Activated naive CD4-positive, alpha-beta T cell treated with anti-CD3 and anti-CD28 coated beads, Interleukin-2, amount 10 ng/mL, durations not matched to agents 7 days and 5 days (primary cell): Measurements from ENCODE around the gene PCSK4.
A peak's percentile ranks its signal among the peaks of the same experiment; 100 is the strongest.

Experiments
- CTCF ChIA-PET: fragments of 350-600 bp; sonication (Branson Sonifier 250); formaldehyde crosslinking; loops from one replicate; lab custom pipeline; 2021; ENCODE audit warnings: antibody characterized with exemption; lab: Charles Lee
- DNase-seq: peaks from one replicate; pipeline ENCODE4 v3.0.0-alpha.2; 2020
- H3K27ac Mint-ChIP-seq: one replicate; pipeline ENCODE4 v1.8.0; 2021; ENCODE audit warnings: mild to moderate bottlenecking, moderate library complexity, mixed read lengths
- H3K27me3 Mint-ChIP-seq: one replicate; pipeline ENCODE4 v1.8.0; 2021; ENCODE audit warnings: mild to moderate bottlenecking, mixed read lengths
- H3K36me3 Mint-ChIP-seq: one replicate; pipeline ENCODE4 v1.8.0; 2021; ENCODE audit warnings: mixed read lengths
- H3K4me1 Mint-ChIP-seq: one replicate; pipeline ENCODE4 v1.8.0; 2021; ENCODE audit warnings: mixed read lengths
- H3K4me3 Mint-ChIP-seq: one replicate; pipeline ENCODE4 v1.8.0; 2021; ENCODE audit warnings: mild to moderate bottlenecking, moderate library complexity, mixed read lengths
- H3K9me3 Mint-ChIP-seq: one replicate; pipeline ENCODE4 v1.8.0; 2021; ENCODE audit warnings: mixed read lengths

The PCSK4 gene

GRCh38 chr19:1457031-1457739 lies 33.0 kb downstream of the PCSK4 start:
- DNase-seq = no peak
- CTCF ChIA-PET = interaction anchor here (1.2 kb wide), 1 partner anchor 11 kb away, joined by 3 read pairs; no protein-coding TSS in a partner anchor
- Mint-ChIP-seq H3K4me3 (no peak overlapping the region), H3K4me1 (peaks cover 13% of the 10 kb centered on the region), H3K9me3 (no peaks in the 10 kb centered on the region), H3K27ac (no peak overlapping the region), H3K36me3 (no peaks in the 10 kb centered on the region), H3K27me3 (peaks cover 79% of the 10 kb centered on the region)

- no peak for DNase-seq
- Mint-ChIP-seq H3K9me3 (no peaks in the 10 kb centered on the region), H3K4me1 (peaks cover 13% of the 10 kb centered on the region), H3K36me3 (no peaks in the 10 kb centered on the region), H3K4me3 (no peak overlapping the region), H3K27ac (no peak overlapping the region), H3K27me3 (peaks cover 88% of the 10 kb centered on the region)
- CTCF ChIA-PET = interaction anchor here (1.3 to 3.0 kb wide), 2 partner anchors 11 to 16 kb away, joined by 3 to 10 read pairs; no protein-coding TSS in a partner anchor
These were observed 33.8 kb downstream of the PCSK4 start for GRCh38 chr19:1456121-1456900.

DNA sequence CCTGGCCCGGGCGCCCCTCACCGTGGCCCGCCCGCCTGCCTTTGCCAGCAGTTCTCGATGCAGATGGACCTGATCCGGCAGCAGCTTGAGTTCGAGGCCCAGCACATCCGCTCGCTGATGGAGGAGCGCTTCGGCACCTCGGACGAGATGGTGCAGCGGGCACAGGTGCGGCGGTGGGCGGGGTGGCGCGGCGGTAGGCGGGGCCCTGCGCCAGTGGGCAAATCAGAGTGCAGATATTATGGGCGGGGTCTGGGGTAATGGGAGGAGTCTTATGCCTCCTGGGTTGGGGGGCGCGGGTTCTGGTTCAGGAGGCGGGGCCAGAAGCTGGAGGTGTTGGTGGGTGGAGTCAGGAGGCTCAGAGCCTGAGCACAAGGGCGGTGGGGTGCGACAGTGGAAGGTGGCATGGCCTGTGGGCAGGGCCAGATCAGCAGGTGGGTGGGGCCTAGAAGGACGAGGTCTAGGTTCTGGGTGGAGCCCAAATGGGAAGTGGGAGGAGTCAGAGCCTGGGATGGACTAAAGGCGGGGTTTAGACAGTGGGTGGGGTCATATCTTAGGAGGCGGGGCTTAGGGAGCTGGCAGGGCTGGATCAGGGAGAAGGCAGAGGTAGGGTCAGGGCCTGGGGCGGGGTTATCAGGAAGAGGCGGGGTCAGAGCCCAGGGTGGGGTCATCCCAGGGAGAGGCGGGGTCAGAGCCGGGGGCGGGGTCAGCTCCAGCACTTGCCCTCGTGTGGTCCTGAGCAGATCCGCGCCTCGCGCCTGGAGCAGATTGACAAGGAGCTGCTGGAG lies 34.6 kb downstream of the PCSK4 start:
- Mint-ChIP-seq H3K9me3 (no peaks in the 10 kb centered on the region), H3K4me1 (peaks cover 18% of the 10 kb centered on the region), H3K27ac (no peak overlapping the region), H3K4me3 (no peak overlapping the region), H3K27me3 (peaks cover 95% of the 10 kb centered on the region), H3K36me3 (no peaks in the 10 kb centered on the region)
- CTCF ChIA-PET = interaction anchor here (1.3 to 3.0 kb wide), 2 partner anchors 10 to 15 kb away, joined by 3 to 10 read pairs; no protein-coding TSS in a partner anchor
- peak; percentile 73 for DNase-seq

GRCh38 chr19:1455002-1455335 lies 35.2 kb downstream of the PCSK4 start:
- Mint-ChIP-seq H3K27me3 (peaks cover 99% of the 10 kb centered on the region), H3K4me3 (no peak overlapping the region), H3K9me3 (no peaks in the 10 kb centered on the region), H3K27ac (no peak overlapping the region), H3K4me1 (peaks cover 21% of the 10 kb centered on the region), H3K36me3 (no peaks in the 10 kb centered on the region)
- DNase-seq = peak; percentile 41
- CTCF ChIA-PET = interaction anchor here (1.3 to 3.0 kb wide), 2 partner anchors 10 to 14 kb away, joined by 3 to 10 read pairs; no protein-coding TSS in a partner anchor

DNA sequence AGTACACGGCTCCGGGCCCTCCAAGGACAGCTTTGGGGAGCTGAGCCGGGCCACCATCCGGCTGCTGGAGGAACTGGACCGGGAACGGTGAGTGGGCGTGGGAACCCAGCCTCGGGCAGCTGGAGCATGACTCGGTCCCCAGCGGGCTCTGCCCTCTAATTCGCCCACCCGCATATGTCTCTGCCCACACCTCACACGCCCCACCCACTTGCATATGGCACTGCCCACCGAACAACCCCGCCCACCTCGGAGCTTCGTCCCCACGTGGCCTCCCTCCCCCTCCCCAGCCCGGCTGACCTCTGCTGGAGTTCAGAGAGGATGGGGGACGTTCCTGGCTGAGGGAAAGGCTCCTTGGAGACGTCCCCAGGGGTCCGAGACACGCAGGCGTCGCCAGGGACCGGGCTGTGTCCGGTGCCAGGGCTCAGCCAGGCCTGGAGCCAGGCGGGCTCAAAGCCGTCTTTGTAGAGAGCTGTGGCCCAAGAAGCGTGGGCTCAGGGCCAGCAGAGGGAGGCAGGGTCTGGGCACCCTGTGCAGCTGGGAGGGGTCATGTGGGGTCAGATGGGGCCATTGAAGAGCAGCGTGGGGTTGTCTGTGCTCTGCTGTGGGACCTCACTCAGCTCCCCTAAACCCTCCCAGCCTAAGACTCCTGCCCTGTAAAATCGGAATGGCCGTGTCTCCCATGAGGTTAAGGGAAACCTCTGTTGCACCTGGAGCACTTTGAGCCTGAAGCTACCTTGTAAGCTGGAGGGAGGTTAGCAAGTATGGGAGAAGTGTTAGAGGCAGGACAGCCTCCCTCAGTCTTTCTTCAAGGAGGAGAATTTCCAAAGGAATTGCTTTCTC lies 36.4 kb downstream of the PCSK4 start:
- DNase-seq = no peak
- Mint-ChIP-seq H3K9me3 (no peaks in the 10 kb centered on the region), H3K36me3 (no peaks in the 10 kb centered on the region), H3K27me3 (peaks cover 98% of the 10 kb centered on the region), H3K4me1 (peaks cover 27% of the 10 kb centered on the region), H3K4me3 (no peak overlapping the region), H3K27ac (no peak overlapping the region)
- CTCF ChIA-PET = interaction anchor here (3.0 kb wide), 1 partner anchor 8 kb away, joined by 10 read pairs; no protein-coding TSS in a partner anchor

- CTCF ChIA-PET = interaction anchor here (3.0 kb wide), 1 partner anchor 8 kb away, joined by 10 read pairs; no protein-coding TSS in a partner anchor
- no peak overlapping the region for H3K4me3 Mint-ChIP-seq
- no peak for DNase-seq
- no peaks in the 10 kb centered on the region for H3K36me3 Mint-ChIP-seq
- peaks cover 98% of the 10 kb centered on the region for H3K27me3 Mint-ChIP-seq
- no peaks in the 10 kb centered on the region for H3K9me3 Mint-ChIP-seq
- H3K27ac Mint-ChIP-seq = no peak overlapping the region
- peaks cover 27% of the 10 kb centered on the region for H3K4me1 Mint-ChIP-seq
These were observed 37.2 kb downstream of the PCSK4 start for GRCh38 chr19:1452802-1453524.

- no peak for DNase-seq
- Mint-ChIP-seq H3K4me1 (peaks cover 31% of the 10 kb centered on the region), H3K27me3 (peaks cover 98% of the 10 kb centered on the region), H3K9me3 (no peaks in the 10 kb centered on the region), H3K4me3 (no peak overlapping the region), H3K27ac (no peak overlapping the region), H3K36me3 (no peaks in the 10 kb centered on the region)
- CTCF ChIA-PET = no interaction called here
These were observed 38.0 kb downstream of the PCSK4 start for GRCh38 chr19:1451916-1452801.

- H3K27ac Mint-ChIP-seq = no peak overlapping the region
- CTCF ChIA-PET = no interaction called here
- peaks cover 98% of the 10 kb centered on the region for H3K27me3 Mint-ChIP-seq
- peak overlapping the region; percentile 29 for H3K4me3 Mint-ChIP-seq
- peaks cover 32% of the 10 kb centered on the region for H3K4me1 Mint-ChIP-seq
- DNase-seq = no peak
- no peaks in the 10 kb centered on the region for H3K9me3 Mint-ChIP-seq
- H3K36me3 Mint-ChIP-seq = no peaks in the 10 kb centered on the region
These were observed 39.1 kb downstream of the PCSK4 start for GRCh38 chr19:1450735-1451731.

- Mint-ChIP-seq H3K4me3 (peak within 1 kb of the TSS; percentile 29), H3K36me3 (no peaks in the 10 kb centered on the region), H3K27me3 (peaks cover 97% of the 10 kb centered on the region), H3K27ac (no peak within 1 kb of the TSS), H3K9me3 (no peaks in the 10 kb centered on the region), H3K4me1 (peaks cover 30% of the 10 kb centered on the region)
- peak; percentile 53 for DNase-seq
- CTCF ChIA-PET = no interaction called here
These were observed 40.4 kb downstream of the PCSK4 start, which contains the start of gene APC2 for GRCh38 chr19:1449467-1450442. TSS of gene APC2 (plus strand) at chr19:1450121. CDS start at chr19:1453002, 2,881 bp downstream.

- Mint-ChIP-seq H3K9me3 (no peaks in the 10 kb centered on the region), H3K4me3 (no peak overlapping the region), H3K36me3 (peaks cover under 1% of the 10 kb centered on the region), H3K27ac (no peak overlapping the region), H3K4me1 (peaks cover 36% of the 10 kb centered on the region), H3K27me3 (peaks cover 83% of the 10 kb centered on the region)
- no peak for DNase-seq
- CTCF ChIA-PET = no interaction called here
These were observed 42.2 kb downstream of the PCSK4 start for GRCh38 chr19:1447944-1448343.
